DOHH2 (cell line): ENCODE results near the gene DIS3L2.

ENCODE experiments used
- H3F3A ChIP-seq: fragments of 200-600 bp; sonication (generic), shearing (Covaris generic); 2 replicates; pipeline ENCODE4 v1.6.0; 2016; ENCODE audit warnings: antibody characterized with exemption, mild to moderate bottlenecking; ENCODE audit not compliant: control insufficient read depth, insufficient read depth
- H3K27ac ChIP-seq: fragments of 200-600 bp; sonication (generic); 2 replicates; pipeline ENCODE4 v1.5.1; 2014; ENCODE audit warnings: low read depth, mild to moderate bottlenecking, low read length, moderate library complexity
- H3K27me3 ChIP-seq: fragments of 200-600 bp; sonication (generic); 2 replicates; pipeline ENCODE4 v1.6.1; 2014; ENCODE audit warnings: mild to moderate bottlenecking, low read length, mixed read lengths; ENCODE audit not compliant: control insufficient read depth
- H3K36me3 ChIP-seq: fragments of 200-600 bp; sonication (generic); 2 replicates; pipeline ENCODE4 v1.6.1; 2014; ENCODE audit warnings: mild to moderate bottlenecking, low read length, moderate library complexity, mixed read lengths; ENCODE audit not compliant: control insufficient read depth
- H3K4me1 ChIP-seq: fragments of 200-600 bp; sonication (generic); 2 replicates; pipeline ENCODE4 v1.6.1; 2014; ENCODE audit warnings: mild to moderate bottlenecking, low read length, mixed read lengths; ENCODE audit not compliant: control insufficient read depth
- H3K4me2 ChIP-seq: fragments of 200-600 bp; sonication (generic); 2 replicates; pipeline ENCODE4 v1.6.0; 2014; ENCODE audit warnings: mild to moderate bottlenecking, low read length, moderate library complexity
- H3K4me3 ChIP-seq: fragments of 200-600 bp; sonication (generic); 2 replicates; pipeline ENCODE4 v1.5.1; 2014; ENCODE audit warnings: mild to moderate bottlenecking, low read length, mixed read lengths
- H3K79me2 ChIP-seq: fragments of 200-600 bp; sonication (generic); 2 replicates; pipeline ENCODE4 v1.6.1; 2014; ENCODE audit warnings: mild to moderate bottlenecking, low read length, mixed read lengths; ENCODE audit not compliant: control insufficient read depth
- H3K9me2 ChIP-seq: fragments of 200-600 bp; sonication (generic); replicated peaks from 2 replicates; pipeline ENCODE4 v1.6.1; 2014; ENCODE audit warnings: mild to moderate bottlenecking, low read length, mixed read lengths; ENCODE audit not compliant: control insufficient read depth
- H3K9me3 ChIP-seq: fragments of 200-600 bp; sonication (generic); 2 replicates; pipeline ENCODE4 v1.6.1; 2014; ENCODE audit warnings: antibody characterized with exemption, low read length, mixed read lengths; ENCODE audit not compliant: control insufficient read depth, insufficient read depth
- H4K20me1 ChIP-seq: fragments of 200-600 bp; sonication (generic); 2 replicates; pipeline ENCODE4 v1.6.0; 2014; ENCODE audit warnings: low read depth, mild to moderate bottlenecking, antibody characterized with exemption, low read length, moderate library complexity; ENCODE audit not compliant: control insufficient read depth, insufficient read depth
- CTCF ChIP-seq: fragments of 200-600 bp; sonication (generic); IDR thresholded peaks from one replicate; pipeline ENCODE4 v1.5.1; 2014; ENCODE audit warnings: antibody characterized with exemption, mild to moderate bottlenecking, low read depth, low read length; ENCODE audit not compliant: poor library complexity, severe bottlenecking
- EZH2phosphoT487 ChIP-seq: fragments of 200-600 bp; sonication (generic); IDR thresholded peaks from 2 replicates; pipeline ENCODE4 v1.6.1; 2017; ENCODE audit warnings: borderline replicate concordance, mild to moderate bottlenecking, antibody characterized with exemption, low read length, moderate library complexity, mixed read lengths

DIS3L2 gene

GRCh38 chr2:232196802-232197201 lies 235.3 kb downstream of the DIS3L2 start:
- Histone ChIP-seq H3K27ac (no peak overlapping the region), H3K4me2 (no peak overlapping the region), H3K9me3 (no peaks in the 10 kb centered on the region), H3K9me2 (no peaks in the 10 kb centered on the region; the same call in 1 of the 2 replicates), H3K4me1 (no peaks in the 10 kb centered on the region), H4K20me1 (no peaks in the 10 kb centered on the region), H3K27me3 (no peaks in the 10 kb centered on the region), H3K4me3 (no peak overlapping the region), H3F3A (no peaks in the 10 kb centered on the region), H3K36me3 (no peaks in the 10 kb centered on the region), H3K79me2 (no peaks in the 10 kb centered on the region)
- TF ChIP-seq EZH2phosphoT487 = no peak
- no peak for TF ChIP-seq CTCF

DNA sequence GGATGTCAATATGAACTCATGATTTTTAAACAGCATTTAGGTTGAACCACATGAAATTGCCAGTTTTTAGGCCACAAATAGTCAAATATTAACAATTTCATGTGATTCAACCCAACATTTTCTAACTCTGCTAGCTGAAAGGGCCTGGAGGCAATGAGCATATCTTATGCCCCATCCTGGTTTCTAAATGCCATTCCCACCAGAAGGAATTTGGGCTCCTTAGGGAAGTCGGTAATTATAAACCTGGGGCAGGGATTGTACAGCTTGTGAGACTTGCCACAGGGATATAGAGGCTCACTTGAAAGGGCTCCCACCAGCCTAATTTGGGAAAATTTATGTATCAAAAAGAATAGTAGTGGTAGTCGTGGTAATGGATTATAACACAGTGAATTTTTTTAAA lies 238.7 kb downstream of the DIS3L2 start:
- Histone ChIP-seq H3F3A (no peaks in the 10 kb centered on the region), H3K27me3 (no peaks in the 10 kb centered on the region), H3K4me2 (no peak overlapping the region), H4K20me1 (no peaks in the 10 kb centered on the region), H3K9me3 (no peaks in the 10 kb centered on the region), H3K36me3 (no peaks in the 10 kb centered on the region), H3K4me1 (no peaks in the 10 kb centered on the region), H3K79me2 (no peaks in the 10 kb centered on the region), H3K4me3 (no peak overlapping the region), H3K9me2 (no peaks in the 10 kb centered on the region; the same call in 1 of the 2 replicates), H3K27ac (no peak overlapping the region)
- TF ChIP-seq EZH2phosphoT487 = no peak
- no peak for TF ChIP-seq CTCF

GRCh38 chr2:232203166-232203891 lies 241.8 kb downstream of the DIS3L2 start:
- Histone ChIP-seq H3K9me2 (no peaks in the 10 kb centered on the region; the same call in 1 of the 2 replicates), H3F3A (no peaks in the 10 kb centered on the region), H3K79me2 (no peaks in the 10 kb centered on the region), H4K20me1 (no peaks in the 10 kb centered on the region), H3K9me3 (no peaks in the 10 kb centered on the region), H3K4me1 (no peaks in the 10 kb centered on the region), H3K27ac (no peak overlapping the region), H3K4me2 (no peak overlapping the region), H3K27me3 (no peaks in the 10 kb centered on the region), H3K36me3 (no peaks in the 10 kb centered on the region), H3K4me3 (no peak overlapping the region)
- TF ChIP-seq CTCF = no peak
- TF ChIP-seq EZH2phosphoT487 = no peak
